GM19468 (cell line): ENCODE data around the gene LCE3D.
"Not testable (repeated sequence)": the region's sequence is repeated elsewhere in the genome, so short reads cannot be mapped to it uniquely, and the experiment has no call there.

ENCODE experiments used
- ATAC-seq: cut with Tn5 transposase; IDR thresholded peaks from one replicate; pipeline ENCODE4 v1.9.1; 2021; ENCODE audit warnings: mild to moderate bottlenecking, moderate library complexity, moderate number of reproducible peaks; ENCODE audit not compliant: unreplicated experiment; ENCODE audit errors: extremely low read depth

The LCE3D gene

DNA sequence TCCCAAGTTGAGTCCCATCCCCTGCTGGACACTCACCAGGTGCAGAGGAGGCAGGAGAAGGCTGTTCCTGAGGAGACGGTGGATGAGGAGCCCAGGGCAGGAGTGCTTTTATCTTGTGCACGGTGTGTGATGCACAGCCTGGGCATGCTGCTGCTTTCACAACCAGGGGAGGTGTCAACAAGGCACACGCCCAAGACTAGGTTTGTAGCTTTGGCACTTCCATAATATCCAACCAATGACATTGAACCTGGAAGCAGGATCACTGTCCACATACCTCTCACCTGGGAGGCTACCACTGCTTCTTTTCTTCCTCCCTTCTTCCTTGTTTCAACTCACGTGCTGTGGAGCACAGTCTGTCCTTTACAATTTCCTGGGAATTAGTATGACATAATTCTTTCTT, at the start of gene LCE3D:
Gene LCE3D (minus strand): TSS at position 84 of the 400 bp plus-strand sequence. CDS start 580 bp downstream, outside the sequence.
- ATAC-seq = no peak

DNA sequence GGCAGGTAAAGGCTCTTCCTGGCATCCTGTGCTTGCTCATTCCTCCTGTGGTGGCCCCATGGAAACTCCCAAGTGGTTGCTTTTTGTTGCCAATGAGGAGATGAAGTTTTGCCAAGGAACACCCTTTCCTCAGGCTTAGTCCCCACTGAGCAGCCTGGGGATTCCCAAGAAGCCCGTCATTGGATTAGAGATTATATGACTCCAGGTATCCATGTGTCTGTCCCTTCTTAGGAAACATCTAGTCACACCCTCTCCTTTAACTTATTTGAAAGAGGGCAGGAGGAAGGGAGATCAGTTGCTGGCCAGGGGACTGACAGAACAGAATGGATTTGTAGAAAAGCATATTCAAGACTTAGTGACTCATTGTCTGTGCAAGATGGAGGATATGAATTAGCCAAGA, 46.4 kb upstream of the LCE3D start:
- no peak for ATAC-seq

DNA sequence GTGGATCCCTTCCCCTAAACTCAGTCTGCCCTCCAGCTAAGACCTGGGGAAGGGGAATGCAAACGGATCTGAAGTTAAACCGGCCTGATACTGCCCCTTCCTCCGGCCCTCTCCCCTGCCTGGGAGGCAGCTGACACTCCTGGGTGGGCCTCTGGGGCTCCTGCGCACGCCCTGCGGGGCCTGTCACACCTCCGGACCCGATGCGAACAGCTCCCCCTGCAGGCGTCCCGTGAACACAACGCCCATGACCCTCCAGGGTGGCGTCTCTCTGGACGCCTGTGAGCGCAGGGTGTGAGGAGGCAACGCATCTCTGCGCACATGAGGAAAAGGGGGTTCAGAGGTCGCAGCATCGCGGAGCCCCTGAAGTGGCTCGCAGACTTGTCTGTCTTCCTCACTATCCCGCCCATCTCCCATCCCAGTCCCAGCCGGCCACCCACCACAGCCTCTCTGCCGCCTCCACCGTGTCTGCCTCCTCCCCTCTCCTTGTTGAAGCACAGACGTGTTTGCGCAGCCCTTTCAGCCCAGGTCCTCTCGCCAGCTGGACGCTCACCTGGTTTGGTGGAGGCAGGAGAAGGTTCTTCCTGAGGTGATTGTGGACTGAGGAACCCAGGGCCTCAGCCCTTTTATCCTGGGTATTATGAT, 43.0 kb upstream of the LCE3D start:
- ATAC-seq = no peak

DNA sequence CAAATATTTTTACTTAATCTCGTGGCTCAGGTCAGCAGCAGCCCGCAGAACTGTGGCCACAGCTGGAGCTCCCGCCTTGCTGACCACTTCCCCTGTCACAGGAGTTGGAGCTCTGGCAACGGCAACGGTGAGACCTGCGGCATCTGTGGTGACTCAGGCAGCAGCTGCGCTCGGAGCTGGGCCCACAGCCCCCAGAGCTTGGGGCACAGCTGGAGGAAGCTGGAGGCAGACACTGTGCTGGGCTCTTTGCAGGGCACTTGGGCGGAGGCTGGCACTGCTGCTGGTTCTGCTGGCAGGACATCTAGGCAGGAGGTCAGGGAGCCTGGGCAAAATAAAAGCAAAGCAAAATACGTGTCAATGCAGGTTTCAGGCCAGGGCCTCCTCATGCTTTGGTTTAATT, 42.5 kb upstream of the LCE3D start, which contains the start of gene LCE3A:
Gene LCE3A (minus strand): TSS at position 301 of the 400 bp plus-strand sequence. CDS start 0 bp downstream, at position 301.
- ATAC-seq = no peak

- ATAC-seq = no peak
These were observed 41.7 kb upstream of the LCE3D start for GRCh38 chr1:152621993-152622392.

GRCh38 chr1:152613511-152613910, 33.2 kb upstream of the LCE3D start, which contains the start of gene LCE3B:
Gene LCE3B (plus strand): TSS chr1:152613811. CDS start chr1:152613811, 0 bp downstream.
- no peak for ATAC-seq

DNA sequence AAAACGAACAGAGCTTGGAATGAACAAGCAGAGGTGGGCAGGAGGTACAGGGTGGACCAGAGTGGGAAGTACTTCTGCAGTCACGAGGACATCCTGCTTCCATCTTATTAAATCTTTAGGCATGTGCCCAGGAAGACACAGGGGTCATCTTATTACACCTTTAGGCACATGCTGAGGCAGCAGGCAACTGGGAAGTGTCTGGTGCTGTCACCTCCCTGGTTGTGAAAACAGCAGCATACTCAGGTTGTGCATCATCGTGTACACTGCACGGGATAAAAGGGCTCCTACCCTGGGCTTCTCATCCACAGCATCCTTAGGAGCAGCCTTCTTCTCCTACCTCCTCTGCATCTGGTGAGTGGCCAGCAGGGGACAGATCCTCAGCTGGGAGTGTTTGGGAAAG, 19.6 kb upstream of the LCE3D start, which contains the start of gene LCE3C:
Gene LCE3C (plus strand): TSS at position 301 of the 400 bp plus-strand sequence. CDS start 498 bp downstream, outside the sequence.
- no peak for ATAC-seq

GRCh38 chr1:152596986-152597385, 16.7 kb upstream of the LCE3D start:
- no peak for ATAC-seq

- ATAC-seq = no peak
These were observed 5.3 kb upstream of the LCE3D start for GRCh38 chr1:152585586-152585985.

DNA sequence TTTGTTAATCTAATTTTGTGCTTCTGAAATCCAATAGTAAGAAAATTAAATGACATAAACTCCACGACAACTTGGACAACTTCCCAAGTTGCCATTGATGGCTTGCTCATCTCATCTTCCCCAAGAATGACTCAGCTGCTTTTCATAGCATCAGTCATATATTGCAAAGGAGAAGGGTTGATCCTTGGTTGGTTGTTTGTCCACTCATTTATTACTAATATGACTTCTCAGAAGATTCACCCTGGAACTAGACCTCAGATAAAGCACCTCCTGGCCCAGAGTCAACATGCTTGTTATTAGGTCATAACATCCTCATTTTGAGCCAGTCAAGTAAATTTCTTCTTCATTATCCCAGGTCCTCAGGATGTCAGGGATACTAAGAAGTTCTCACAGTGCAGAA, 2.3 kb upstream of the LCE3D start:
- ATAC-seq = no peak

DNA sequence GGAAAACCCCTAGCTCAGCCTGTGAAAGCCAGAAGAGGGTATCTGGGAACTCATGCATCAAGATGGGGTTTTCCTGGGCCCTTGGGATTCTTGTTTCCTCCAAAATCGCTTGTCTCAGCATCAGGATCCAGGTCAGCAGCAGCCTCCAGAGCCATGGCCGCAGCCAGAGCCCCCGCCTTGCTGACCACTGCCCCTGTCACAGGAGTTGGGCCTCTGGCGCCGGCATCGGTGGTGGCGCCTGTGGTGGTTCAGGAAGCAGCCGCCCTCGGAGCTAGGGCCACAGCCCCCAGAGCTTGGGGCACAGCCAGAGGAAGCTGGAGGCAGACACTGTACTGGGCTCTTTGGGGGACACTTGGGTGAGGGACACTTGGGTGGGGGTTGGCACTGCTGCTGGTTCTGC, 790 bp downstream of the LCE3D start:
- not testable (repeated sequence) for ATAC-seq

GRCh38 chr1:152577168-152577567, 3.1 kb downstream of the LCE3D start:
- ATAC-seq = no peak

DNA sequence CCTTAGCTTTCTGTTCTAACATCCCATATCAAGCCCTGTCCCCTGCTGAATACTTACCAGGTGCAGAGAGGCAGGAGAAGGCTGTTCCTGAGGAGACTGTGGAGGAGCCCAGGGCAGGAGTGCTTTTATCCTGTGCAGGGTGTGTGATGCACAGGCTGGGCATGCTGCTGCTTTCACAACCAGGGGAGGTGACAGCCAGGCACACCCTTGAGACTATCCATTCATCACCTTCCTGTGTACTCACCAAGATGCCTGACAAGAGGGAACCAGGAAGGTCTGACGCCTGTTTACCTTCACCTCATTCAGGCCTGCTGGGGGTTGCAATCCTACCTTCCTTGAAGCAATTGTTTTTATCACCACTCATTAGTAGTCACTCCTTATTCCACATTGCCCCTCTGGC, 13.6 kb downstream of the LCE3D start, which contains the start of gene LCE3E:
Gene LCE3E (minus strand): TSS at position 100 of the 400 bp plus-strand sequence. CDS start 572 bp downstream, outside the sequence.
- no peak for ATAC-seq

DNA sequence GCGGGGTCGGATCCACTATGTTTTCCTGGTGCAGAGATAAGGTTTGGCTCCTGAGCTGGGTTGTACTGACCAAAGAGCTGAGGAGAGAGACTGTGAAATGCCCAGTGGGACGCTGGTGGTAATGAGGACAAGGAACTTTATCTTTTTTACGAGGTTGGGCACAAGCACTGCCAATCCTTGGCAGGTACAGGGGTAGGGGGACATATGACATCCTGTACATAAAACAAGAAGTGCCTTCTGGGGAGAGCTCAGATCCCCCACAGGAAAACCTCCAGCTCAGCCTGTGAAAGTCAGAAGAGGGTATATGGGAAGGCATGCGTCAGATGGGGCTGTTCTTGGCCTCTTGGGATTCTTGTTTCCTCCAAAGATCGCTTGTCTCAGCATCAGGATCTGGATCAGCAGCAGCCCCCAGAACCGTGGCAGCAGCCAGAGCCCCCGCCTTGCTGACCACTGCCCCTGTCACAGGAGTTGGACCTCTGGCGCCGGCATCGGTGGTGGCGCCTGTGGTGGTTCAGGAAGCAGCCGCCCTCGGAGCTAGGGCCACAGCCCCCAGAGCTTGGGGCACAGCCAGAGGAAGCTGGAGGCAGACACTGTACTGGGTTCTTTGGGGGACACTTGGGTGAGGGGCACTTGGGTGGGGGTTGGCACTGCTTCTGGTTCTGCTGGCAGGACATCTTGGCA, 14.6 kb downstream of the LCE3D start:
- no peak for ATAC-seq

DNA sequence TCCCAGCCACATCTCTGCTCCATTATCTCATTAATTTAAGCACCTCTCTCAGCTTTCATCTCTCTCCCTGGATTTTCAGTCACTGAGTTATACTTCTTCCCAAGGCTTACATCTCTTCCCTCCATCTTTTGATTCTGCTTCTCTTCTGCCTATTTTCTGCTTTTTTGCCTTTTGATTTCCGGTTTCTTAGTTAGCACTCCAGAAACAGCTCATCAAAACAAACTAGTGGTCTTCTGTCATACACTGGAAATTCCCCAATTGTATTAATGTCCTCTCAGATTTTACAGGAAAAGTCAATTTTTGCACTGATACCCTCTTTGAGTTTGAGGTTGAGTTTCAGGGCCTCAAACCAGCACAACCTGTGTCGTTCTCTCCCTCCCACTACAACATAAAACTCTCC, 15.2 kb downstream of the LCE3D start:
- ATAC-seq = no peak

- ATAC-seq = not testable (repeated sequence)
These were observed 32.0 kb downstream of the LCE3D start for GRCh38 chr1:152548358-152548757.

DNA sequence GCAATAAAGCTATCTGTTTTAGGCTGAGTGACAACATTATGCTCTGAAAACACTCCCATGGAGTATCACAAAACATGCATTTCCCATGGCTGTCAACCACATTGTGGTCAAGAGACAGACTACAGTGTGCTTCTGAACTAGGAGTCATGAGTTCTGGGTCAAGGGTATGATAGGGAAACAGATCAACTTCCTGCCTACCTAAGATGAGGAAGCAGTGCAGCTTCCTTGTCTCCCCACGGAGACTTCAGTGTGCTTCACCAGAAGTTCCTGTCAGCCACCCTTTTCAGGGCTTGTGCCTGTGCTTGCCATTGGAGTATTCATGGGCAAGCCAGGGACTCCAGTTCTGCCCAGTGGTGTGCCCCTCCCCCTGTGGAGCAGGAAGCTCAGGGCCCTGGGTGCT, 33.6 kb downstream of the LCE3D start:
- ATAC-seq = no peak

GRCh38 chr1:152543820-152544219, 36.5 kb downstream of the LCE3D start:
- no peak for ATAC-seq

DNA sequence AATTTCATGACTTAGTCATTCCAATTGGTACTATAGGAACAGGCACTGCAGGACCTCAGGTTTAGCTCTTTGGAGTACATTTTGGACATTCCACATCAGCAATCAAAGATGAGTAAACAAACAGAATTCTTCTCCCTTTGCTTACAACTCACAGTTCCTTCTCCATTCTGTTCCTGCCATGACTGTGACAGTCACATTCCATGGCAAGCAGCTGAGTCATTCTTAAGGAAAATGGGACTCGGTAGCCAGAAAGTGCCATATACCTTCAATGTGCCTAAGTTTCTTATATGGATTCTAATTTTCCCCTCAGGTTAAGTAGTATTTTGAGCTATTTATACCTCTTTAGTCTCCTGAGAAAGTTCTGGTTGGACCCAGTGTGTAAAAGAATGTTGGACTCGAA, 40.4 kb downstream of the LCE3D start:
- ATAC-seq = no peak

DNA sequence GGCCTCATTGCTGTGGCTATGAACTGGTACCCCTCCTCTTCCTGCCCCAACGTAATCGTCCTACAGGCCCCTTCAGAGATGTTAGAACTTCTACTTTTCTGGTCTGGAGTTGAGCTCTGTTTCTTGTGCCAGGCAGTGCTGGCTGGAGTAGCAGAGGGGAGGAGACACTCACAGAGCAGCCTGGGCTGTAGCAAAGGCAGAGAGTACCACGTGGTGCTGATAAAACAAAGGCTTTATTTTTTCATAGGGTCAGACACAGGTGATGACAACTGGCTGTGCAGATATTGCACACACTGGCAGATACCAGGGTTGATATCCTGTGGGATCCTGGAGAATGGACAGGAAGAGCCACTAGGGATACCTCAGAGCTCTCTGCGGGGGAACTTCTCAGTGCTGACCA, 42.8 kb downstream of the LCE3D start:
- ATAC-seq = no peak

DNA sequence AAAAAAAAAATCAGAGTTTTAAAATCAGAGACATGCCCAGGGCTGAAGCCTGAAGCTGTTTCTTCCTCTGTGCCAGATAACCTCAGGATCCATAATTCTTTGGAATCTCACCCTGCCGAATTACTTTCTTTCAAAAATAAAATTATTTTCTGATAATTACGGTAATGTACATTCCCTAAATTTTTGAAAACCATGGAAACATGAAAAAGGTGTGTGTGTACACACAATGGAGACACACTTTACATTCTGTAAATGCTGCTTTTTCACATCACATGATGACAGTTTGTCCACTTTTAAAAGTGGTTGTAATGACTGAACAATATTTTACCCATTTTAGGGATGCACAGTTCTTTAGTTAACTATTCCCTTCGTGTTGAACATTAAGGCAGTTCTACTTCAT, 44.5 kb downstream of the LCE3D start:
- ATAC-seq = no peak
